Measurements from ENCODE around the gene CORIN.
A peak's percentile ranks its signal among the peaks of the same experiment; 100 is the strongest.

DNA sequence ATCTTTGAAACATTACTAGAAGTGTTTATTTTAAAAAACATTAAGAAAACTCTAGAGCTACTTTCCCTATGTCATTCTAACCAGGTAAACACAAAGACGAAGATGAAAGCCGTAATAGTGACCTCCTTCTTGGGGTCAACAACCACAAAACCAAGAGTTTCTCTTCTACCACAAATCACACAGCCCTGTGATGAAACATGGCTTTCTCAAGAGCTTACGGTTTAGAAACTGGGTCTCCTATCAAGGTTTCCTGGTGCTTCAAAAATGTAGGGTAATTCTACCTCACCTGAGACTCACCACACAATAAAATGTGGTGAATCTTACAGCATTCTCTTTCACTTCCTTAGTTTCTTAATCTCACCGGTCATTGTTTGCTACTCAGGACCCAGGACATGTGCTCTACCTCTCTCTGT, 50.9 kb downstream of the CORIN start:
- TF ChIP-seq, protein P1, sequence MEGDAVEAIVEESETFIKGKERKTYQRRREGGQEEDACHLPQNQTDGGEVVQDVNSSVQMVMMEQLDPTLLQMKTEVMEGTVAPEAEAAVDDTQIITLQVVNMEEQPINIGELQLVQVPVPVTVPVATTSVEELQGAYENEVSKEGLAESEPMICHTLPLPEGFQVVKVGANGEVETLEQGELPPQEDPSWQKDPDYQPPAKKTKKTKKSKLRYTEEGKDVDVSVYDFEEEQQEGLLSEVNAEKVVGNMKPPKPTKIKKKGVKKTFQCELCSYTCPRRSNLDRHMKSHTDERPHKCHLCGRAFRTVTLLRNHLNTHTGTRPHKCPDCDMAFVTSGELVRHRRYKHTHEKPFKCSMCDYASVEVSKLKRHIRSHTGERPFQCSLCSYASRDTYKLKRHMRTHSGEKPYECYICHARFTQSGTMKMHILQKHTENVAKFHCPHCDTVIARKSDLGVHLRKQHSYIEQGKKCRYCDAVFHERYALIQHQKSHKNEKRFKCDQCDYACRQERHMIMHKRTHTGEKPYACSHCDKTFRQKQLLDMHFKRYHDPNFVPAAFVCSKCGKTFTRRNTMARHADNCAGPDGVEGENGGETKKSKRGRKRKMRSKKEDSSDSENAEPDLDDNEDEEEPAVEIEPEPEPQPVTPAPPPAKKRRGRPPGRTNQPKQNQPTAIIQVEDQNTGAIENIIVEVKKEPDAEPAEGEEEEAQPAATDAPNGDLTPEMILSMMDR (IDR thresholded peaks at IDR 0.05; ENCODE audit: low read length) = no peak
- TF ChIP-seq EZH2 (optimal IDR thresholded peaks at IDR 0.05; ENCODE audit: low read depth, low read length) (no peak), EZH2phosphoT487 (IDR thresholded peaks at IDR 0.05; ENCODE audit: low read length) (peak; percentile 98)

Data from MM.1S (cell line).